Testis (tissue), 2 donors: Measurements from ENCODE around the gene PTRH2.

Source experiments
- CTCF ChIP-seq, 3 experiments: fragments of 450-650 bp in 2 of 3; fragments of 200-600 bp in 1 of 3; sonication (generic) in 1 of 3; IDR thresholded peaks; one replicate each; pipeline ENCODE4 v1.5.1; 2016 to 2019; ENCODE audit warnings: antibody characterized with exemption in 3 of 3, mild to moderate bottlenecking in 2 of 3, moderate library complexity in 1 of 3
- POLR2A ChIP-seq: fragments of 450-650 bp; IDR thresholded peaks from one replicate; pipeline ENCODE4 v1.6.1; 2017; ENCODE audit warnings: antibody characterized with exemption, mild to moderate bottlenecking, moderate library complexity

- no peak for TF ChIP-seq CTCF (IDR thresholded peaks at IDR 0.05)
- TF ChIP-seq POLR2A = no peak
Measured at GRCh38 chr17:59711936-59712335, 4.7 kb upstream of the PTRH2 start.
